GM23338 (cell line): Measurements from ENCODE around the gene THADA. TPM values are rescaled to one million over a fixed set of nuclear protein-coding genes. Genes with fewer than 3 reads are reported as not detected.

Experiments used
- ATAC-seq: fragments of 200-7000 bp; cut with Tn5 transposase; 3 replicates; pipeline ENCODE4 v1.9.1; 2020
- DNase-seq: peaks from one replicate; pipeline ENCODE4 v3.0.0-alpha.2; 2015; ENCODE audit warnings: low spot score
- H2AFZ ChIP-seq: fragments of 200-600 bp; sonication (generic); 2 replicates; pipeline ENCODE4 v1.8.0; 2016; ENCODE audit warnings: antibody characterized with exemption, mild to moderate bottlenecking, moderate library complexity
- H3F3A ChIP-seq: fragments of 200-600 bp; sonication (generic); replicated peaks from 2 replicates; pipeline ENCODE4 v1.8.0; 2017; ENCODE audit warnings: antibody characterized with exemption, mixed run types, low read depth
- H3K27ac ChIP-seq: fragments of 200-600 bp; sonication (generic); 2 replicates; pipeline ENCODE4 v1.6.1; 2016; ENCODE audit warnings: low read depth
- H3K27me3 ChIP-seq: fragments of 200-600 bp; sonication (generic); 2 replicates; pipeline ENCODE4 v1.8.0; 2016; ENCODE audit warnings: mild to moderate bottlenecking, mixed run types, moderate library complexity; ENCODE audit not compliant: insufficient read depth
- H3K36me3 ChIP-seq: fragments of 200-600 bp; sonication (generic); 2 replicates; pipeline ENCODE4 v1.8.0; 2016; ENCODE audit warnings: mild to moderate bottlenecking; ENCODE audit not compliant: insufficient read depth
- H3K4me1 ChIP-seq: fragments of 200-600 bp; sonication (generic); 2 replicates; pipeline ENCODE4 v1.8.0; 2016; ENCODE audit warnings: mild to moderate bottlenecking, moderate library complexity; ENCODE audit not compliant: insufficient read depth
- H3K4me2 ChIP-seq: fragments of 200-600 bp; sonication (generic); 2 replicates; pipeline ENCODE4 v1.7.1; 2017; ENCODE audit warnings: mixed run types
- H3K4me3 ChIP-seq: fragments of 200-600 bp; sonication (generic); 2 replicates; pipeline ENCODE4 v1.6.1; 2016; ENCODE audit warnings: mixed run types
- H3K79me2 ChIP-seq: fragments of 200-600 bp; sonication (generic); replicated peaks from 2 replicates; pipeline ENCODE4 v1.8.0; 2017; ENCODE audit warnings: mild to moderate bottlenecking; ENCODE audit not compliant: insufficient read depth
- H3K9me2 ChIP-seq: fragments of 200-600 bp; sonication (generic); 2 replicates; pipeline ENCODE4 v1.8.0; 2017; ENCODE audit not compliant: insufficient read depth
- H4K20me1 ChIP-seq: fragments of 200-600 bp; sonication (generic); replicated peaks from 2 replicates; pipeline ENCODE4 v1.8.0; 2017; ENCODE audit warnings: mild to moderate bottlenecking; ENCODE audit not compliant: insufficient read depth
- H3K27ac Mint-ChIP-seq: 2 replicates; pipeline ENCODE4 v1.8.0; 2020; ENCODE audit warnings: inconsistent platforms, mild to moderate bottlenecking, moderate library complexity, mixed read lengths
- H3K27me3 Mint-ChIP-seq: 3 replicates; pipeline ENCODE4 v1.8.0; 2022; ENCODE audit warnings: low read depth, mild to moderate bottlenecking, moderate library complexity, mixed read lengths, inconsistent platforms; ENCODE audit not compliant: insufficient read depth, poor library complexity
- H3K36me3 Mint-ChIP-seq: 3 replicates; pipeline ENCODE4 v1.8.0; 2021; ENCODE audit warnings: low read depth, mild to moderate bottlenecking, inconsistent platforms, moderate library complexity, mixed read lengths
- H3K4me1 Mint-ChIP-seq: 3 replicates; pipeline ENCODE4 v1.8.0; 2020; ENCODE audit warnings: mild to moderate bottlenecking, inconsistent platforms, mixed read lengths
- H3K4me3 Mint-ChIP-seq: 3 replicates; pipeline ENCODE4 v1.8.0; 2021; ENCODE audit warnings: moderate library complexity, mild to moderate bottlenecking, inconsistent platforms, mixed read lengths
- H3K9me3 Mint-ChIP-seq: 3 replicates; pipeline ENCODE4 v1.8.0; 2020; ENCODE audit warnings: moderate library complexity, mild to moderate bottlenecking, inconsistent platforms, mixed read lengths
- CREB1 ChIP-seq: fragments of 250-450 bp; sonication (Bioruptor Pico); IDR thresholded peaks from 2 replicates; pipeline ENCODE4 v1.5.0; 2020; ENCODE audit warnings: low read depth, mild to moderate bottlenecking, moderate library complexity
- EZH2 ChIP-seq: fragments of 200-600 bp; sonication (generic); IDR thresholded peaks from one replicate; pipeline ENCODE4 v1.8.0; 2017; ENCODE audit warnings: antibody characterized with exemption, mild to moderate bottlenecking, low read depth; ENCODE audit not compliant: unreplicated experiment
- EZH2phosphoT487 ChIP-seq: fragments of 200-600 bp; sonication (generic); IDR thresholded peaks from one replicate; pipeline ENCODE4 v1.8.1; 2018; ENCODE audit warnings: antibody characterized with exemption; ENCODE audit not compliant: unreplicated experiment
- JUNB ChIP-seq: IDR thresholded peaks from one replicate; pipeline ENCODE4 v1.6.1; 2016; ENCODE audit warnings: antibody characterized with exemption; ENCODE audit not compliant: unreplicated experiment
- NANOG ChIP-seq: IDR thresholded peaks from 2 replicates; pipeline ENCODE4 v1.6.1; 2016; ENCODE audit warnings: antibody characterized with exemption, borderline replicate concordance
- POLR2AphosphoS5 ChIP-seq: IDR thresholded peaks from 2 replicates; pipeline ENCODE4 v1.6.1; 2016; ENCODE audit warnings: antibody characterized with exemption, low read depth
- STAT1 ChIP-seq: IDR thresholded peaks from one replicate; pipeline ENCODE4 v1.6.1; 2016; ENCODE audit warnings: antibody characterized with exemption; ENCODE audit not compliant: unreplicated experiment
- ZNF114 ChIP-seq: fragments of 250-450 bp; sonication (Bioruptor Pico); IDR thresholded peaks from 2 replicates; pipeline ENCODE4 v1.5.0; 2020; ENCODE audit warnings: mild to moderate bottlenecking, moderate library complexity
- ZNF331 ChIP-seq: fragments of 250-450 bp; sonication (Bioruptor Pico); IDR thresholded peaks from 2 replicates; pipeline ENCODE4 v1.5.0; 2020; ENCODE audit warnings: low read depth, mild to moderate bottlenecking, moderate library complexity
- polyA plus RNA-seq: library from polyadenylated mRNA; unstranded; fragments of >200 nt; fragmentation: Nextera tagmentation; extraction: Ambion mirVana; gene quantifications from 2 replicates; pipeline ENCODE4 v1.2.1, GENCODE V29; 2016
- total RNA-seq: library from RNA; depleted of rRNA; stranded (reverse); fragments of >200 nt; shearing (Covaris generic); gene quantifications from 2 replicates; pipeline ENCODE4 v1.2.3, GENCODE V29; 2014
- TF ChIP-seq, protein P1 (sequence below): fragments of 250-450 bp; sonication (Bioruptor Pico); IDR thresholded peaks from 2 replicates; pipeline ENCODE4 v1.5.0; 2020; ENCODE audit warnings: mild to moderate bottlenecking, moderate library complexity
- TF ChIP-seq, protein P2 (sequence below): IDR thresholded peaks from 2 replicates; pipeline ENCODE4 v1.6.1; 2016; ENCODE audit warnings: antibody characterized with exemption
- TF ChIP-seq, protein P3 (sequence below), 2 experiments: fragments of 200-600 bp in 1 of 2; sonication (generic) in 1 of 2; conservative IDR thresholded peaks; 2 replicates each; pipeline versions ENCODE4 v1.5.1 to v1.6.1; 2016 to 2017; ENCODE audit warnings: antibody characterized with exemption in 2 of 2, low read depth in 2 of 2, mild to moderate bottlenecking in 2 of 2, moderate library complexity in 1 of 2
- TF ChIP-seq, protein P4 (sequence below): IDR thresholded peaks from one replicate; pipeline ENCODE4 v1.6.1; 2018; ENCODE audit warnings: antibody characterized with exemption; ENCODE audit not compliant: unreplicated experiment

THADA gene
- total and polyA plus RNA-seq, 2 experiments from 2014 or later, result 17.0 to 30.7 TPM

DNA sequence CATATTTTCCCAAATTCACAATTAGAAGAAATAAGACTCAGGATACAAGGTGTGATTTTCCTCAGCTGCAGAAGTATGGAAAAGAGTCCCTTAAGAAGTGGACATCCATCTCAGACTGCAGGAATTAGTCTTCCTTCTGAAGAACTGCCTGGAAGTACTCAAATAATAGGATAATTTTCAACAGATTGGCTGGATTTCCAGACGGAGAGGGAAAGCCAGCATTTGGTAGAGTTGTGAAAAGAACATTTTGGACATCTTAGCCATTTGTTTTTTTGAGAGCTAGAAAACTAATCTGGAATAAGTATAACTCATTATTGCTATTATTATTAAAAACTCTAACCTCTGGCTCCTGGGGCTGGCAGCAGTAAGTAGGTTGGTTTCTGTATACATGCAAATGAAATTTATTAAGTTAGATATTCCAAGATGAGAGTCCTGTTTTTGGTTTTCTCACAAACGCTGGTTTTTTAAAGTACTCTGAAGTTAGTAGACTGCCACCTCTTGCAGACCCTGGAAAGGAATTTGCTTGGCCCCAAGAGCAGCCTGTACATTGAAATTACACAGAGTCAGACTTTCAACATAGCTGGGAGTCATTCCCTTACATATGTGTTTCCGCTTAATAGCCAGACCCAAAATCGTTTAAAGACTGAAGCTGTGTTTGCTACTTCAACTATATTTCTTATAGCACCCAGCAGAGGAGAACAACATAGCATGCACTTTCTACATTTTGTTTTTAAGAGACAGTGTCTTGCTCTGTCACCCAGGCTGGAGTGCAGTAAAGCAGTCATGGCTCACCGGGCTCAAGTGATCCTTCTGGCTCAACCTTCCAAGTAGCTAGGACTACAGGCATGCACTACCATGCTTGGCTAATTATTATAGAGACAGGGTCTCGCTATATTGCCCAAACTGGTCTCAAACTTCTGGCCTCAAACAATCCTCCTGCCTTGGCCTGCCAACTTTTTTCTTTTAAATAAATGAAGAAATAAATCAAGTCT, 142.4 kb downstream of the THADA start:
- no peak overlapping the region for H3K4me2 ChIP-seq
- Mint-ChIP-seq H3K27me3 (no peaks in the 10 kb centered on the region), H3K4me1 (peaks cover 27% of the 10 kb centered on the region), H3K36me3 (no peaks in the 10 kb centered on the region), H3K9me3 (no peaks in the 10 kb centered on the region), H3K27ac (no peak overlapping the region), H3K4me3 (no peak overlapping the region)
- H2AFZ ChIP-seq, result no peak overlapping the region
- no peak overlapping the region for H3K4me3 ChIP-seq
- H3K4me1 ChIP-seq, result peaks cover under 1% of the 10 kb centered on the region; the same call in 1 of the 2 replicates
- no peaks in the 10 kb centered on the region for H3K27me3 ChIP-seq
- ATAC-seq, result no peak
- H3K36me3 ChIP-seq, result no peaks in the 10 kb centered on the region
- DNase-seq, result no peak
- no peaks in the 10 kb centered on the region for H4K20me1 ChIP-seq
- H3K27ac ChIP-seq, result no peak overlapping the region
- no peaks in the 10 kb centered on the region for H3K79me2 ChIP-seq
- TF ChIP-seq ZNF331 (CRISPR knock-in tag) (no peak), STAT1 (no peak), NANOG (no peak), EZH2phosphoT487 (no peak), CREB1 (CRISPR knock-in tag) (no peak), POLR2AphosphoS5 (no peak), JUNB (no peak), EZH2 (no peak), ZNF114 (CRISPR knock-in tag) (no peak)
- TF ChIP-seq, protein P1, sequence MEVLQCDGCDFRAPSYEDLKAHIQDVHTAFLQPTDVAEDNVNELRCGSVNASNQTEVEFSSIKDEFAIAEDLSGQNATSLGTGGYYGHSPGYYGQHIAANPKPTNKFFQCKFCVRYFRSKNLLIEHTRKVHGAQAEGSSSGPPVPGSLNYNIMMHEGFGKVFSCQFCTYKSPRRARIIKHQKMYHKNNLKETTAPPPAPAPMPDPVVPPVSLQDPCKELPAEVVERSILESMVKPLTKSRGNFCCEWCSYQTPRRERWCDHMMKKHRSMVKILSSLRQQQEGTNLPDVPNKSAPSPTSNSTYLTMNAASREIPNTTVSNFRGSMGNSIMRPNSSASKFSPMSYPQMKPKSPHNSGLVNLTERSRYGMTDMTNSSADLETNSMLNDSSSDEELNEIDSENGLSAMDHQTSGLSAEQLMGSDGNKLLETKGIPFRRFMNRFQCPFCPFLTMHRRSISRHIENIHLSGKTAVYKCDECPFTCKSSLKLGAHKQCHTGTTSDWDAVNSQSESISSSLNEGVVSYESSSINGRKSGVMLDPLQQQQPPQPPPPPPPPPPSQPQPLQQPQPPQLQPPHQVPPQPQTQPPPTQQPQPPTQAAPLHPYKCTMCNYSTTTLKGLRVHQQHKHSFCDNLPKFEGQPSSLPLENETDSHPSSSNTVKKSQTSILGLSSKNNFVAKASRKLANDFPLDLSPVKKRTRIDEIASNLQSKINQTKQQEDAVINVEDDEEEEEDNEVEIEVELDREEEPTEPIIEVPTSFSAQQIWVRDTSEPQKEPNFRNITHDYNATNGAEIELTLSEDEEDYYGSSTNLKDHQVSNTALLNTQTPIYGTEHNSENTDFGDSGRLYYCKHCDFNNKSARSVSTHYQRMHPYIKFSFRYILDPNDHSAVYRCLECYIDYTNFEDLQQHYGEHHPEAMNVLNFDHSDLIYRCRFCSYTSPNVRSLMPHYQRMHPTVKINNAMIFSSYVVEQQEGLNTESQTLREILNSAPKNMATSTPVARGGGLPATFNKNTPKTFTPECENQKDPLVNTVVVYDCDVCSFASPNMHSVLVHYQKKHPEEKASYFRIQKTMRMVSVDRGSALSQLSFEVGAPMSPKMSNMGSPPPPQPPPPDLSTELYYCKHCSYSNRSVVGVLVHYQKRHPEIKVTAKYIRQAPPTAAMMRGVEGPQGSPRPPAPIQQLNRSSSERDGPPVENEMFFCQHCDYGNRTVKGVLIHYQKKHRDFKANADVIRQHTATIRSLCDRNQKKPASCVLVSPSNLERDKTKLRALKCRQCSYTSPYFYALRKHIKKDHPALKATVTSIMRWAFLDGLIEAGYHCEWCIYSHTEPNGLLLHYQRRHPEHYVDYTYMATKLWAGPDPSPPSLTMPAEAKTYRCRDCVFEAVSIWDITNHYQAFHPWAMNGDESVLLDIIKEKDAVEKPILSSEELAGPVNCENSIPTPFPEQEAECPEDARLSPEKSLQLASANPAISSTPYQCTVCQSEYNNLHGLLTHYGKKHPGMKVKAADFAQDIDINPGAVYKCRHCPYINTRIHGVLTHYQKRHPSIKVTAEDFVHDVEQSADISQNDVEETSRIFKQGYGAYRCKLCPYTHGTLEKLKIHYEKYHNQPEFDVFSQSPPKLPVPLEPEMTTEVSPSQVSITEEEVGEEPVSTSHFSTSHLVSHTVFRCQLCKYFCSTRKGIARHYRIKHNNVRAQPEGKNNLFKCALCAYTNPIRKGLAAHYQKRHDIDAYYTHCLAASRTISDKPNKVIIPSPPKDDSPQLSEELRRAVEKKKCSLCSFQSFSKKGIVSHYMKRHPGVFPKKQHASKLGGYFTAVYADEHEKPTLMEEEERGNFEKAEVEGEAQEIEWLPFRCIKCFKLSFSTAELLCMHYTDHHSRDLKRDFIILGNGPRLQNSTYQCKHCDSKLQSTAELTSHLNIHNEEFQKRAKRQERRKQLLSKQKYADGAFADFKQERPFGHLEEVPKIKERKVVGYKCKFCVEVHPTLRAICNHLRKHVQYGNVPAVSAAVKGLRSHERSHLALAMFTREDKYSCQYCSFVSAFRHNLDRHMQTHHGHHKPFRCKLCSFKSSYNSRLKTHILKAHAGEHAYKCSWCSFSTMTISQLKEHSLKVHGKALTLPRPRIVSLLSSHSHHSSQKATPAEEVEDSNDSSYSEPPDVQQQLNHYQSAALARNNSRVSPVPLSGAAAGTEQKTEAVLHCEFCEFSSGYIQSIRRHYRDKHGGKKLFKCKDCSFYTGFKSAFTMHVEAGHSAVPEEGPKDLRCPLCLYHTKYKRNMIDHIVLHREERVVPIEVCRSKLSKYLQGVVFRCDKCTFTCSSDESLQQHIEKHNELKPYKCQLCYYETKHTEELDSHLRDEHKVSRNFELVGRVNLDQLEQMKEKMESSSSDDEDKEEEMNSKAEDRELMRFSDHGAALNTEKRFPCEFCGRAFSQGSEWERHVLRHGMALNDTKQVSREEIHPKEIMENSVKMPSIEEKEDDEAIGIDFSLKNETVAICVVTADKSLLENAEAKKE (CRISPR knock-in tag), result no peak
- TF ChIP-seq, protein P2, sequence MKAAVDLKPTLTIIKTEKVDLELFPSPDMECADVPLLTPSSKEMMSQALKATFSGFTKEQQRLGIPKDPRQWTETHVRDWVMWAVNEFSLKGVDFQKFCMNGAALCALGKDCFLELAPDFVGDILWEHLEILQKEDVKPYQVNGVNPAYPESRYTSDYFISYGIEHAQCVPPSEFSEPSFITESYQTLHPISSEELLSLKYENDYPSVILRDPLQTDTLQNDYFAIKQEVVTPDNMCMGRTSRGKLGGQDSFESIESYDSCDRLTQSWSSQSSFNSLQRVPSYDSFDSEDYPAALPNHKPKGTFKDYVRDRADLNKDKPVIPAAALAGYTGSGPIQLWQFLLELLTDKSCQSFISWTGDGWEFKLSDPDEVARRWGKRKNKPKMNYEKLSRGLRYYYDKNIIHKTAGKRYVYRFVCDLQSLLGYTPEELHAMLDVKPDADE, result no peak
- TF ChIP-seq, protein P3, sequence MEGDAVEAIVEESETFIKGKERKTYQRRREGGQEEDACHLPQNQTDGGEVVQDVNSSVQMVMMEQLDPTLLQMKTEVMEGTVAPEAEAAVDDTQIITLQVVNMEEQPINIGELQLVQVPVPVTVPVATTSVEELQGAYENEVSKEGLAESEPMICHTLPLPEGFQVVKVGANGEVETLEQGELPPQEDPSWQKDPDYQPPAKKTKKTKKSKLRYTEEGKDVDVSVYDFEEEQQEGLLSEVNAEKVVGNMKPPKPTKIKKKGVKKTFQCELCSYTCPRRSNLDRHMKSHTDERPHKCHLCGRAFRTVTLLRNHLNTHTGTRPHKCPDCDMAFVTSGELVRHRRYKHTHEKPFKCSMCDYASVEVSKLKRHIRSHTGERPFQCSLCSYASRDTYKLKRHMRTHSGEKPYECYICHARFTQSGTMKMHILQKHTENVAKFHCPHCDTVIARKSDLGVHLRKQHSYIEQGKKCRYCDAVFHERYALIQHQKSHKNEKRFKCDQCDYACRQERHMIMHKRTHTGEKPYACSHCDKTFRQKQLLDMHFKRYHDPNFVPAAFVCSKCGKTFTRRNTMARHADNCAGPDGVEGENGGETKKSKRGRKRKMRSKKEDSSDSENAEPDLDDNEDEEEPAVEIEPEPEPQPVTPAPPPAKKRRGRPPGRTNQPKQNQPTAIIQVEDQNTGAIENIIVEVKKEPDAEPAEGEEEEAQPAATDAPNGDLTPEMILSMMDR (conservative IDR thresholded peaks at IDR 0.05; ENCODE audit: low read depth in 2 of 2), result no peak
- TF ChIP-seq, protein P4, sequence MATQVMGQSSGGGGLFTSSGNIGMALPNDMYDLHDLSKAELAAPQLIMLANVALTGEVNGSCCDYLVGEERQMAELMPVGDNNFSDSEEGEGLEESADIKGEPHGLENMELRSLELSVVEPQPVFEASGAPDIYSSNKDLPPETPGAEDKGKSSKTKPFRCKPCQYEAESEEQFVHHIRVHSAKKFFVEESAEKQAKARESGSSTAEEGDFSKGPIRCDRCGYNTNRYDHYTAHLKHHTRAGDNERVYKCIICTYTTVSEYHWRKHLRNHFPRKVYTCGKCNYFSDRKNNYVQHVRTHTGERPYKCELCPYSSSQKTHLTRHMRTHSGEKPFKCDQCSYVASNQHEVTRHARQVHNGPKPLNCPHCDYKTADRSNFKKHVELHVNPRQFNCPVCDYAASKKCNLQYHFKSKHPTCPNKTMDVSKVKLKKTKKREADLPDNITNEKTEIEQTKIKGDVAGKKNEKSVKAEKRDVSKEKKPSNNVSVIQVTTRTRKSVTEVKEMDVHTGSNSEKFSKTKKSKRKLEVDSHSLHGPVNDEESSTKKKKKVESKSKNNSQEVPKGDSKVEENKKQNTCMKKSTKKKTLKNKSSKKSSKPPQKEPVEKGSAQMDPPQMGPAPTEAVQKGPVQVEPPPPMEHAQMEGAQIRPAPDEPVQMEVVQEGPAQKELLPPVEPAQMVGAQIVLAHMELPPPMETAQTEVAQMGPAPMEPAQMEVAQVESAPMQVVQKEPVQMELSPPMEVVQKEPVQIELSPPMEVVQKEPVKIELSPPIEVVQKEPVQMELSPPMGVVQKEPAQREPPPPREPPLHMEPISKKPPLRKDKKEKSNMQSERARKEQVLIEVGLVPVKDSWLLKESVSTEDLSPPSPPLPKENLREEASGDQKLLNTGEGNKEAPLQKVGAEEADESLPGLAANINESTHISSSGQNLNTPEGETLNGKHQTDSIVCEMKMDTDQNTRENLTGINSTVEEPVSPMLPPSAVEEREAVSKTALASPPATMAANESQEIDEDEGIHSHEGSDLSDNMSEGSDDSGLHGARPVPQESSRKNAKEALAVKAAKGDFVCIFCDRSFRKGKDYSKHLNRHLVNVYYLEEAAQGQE, result no peak
- no peaks in the 10 kb centered on the region for H3K9me2 ChIP-seq
- H3F3A ChIP-seq, result no peaks in the 10 kb centered on the region
